Neural progenitor cell (in vitro differentiated cells): Measurements from ENCODE around the gene PANX1. TPM values are rescaled to one million over a fixed set of nuclear protein-coding genes. Genes with fewer than 3 reads are reported as not detected.

Experiments
- DNase-seq: peaks from one replicate; pipeline ENCODE4 v3.0.0-alpha.2; 2016; ENCODE audit warnings: low spot score
- H2AFZ ChIP-seq: fragments of 200-600 bp; sonication (generic); replicated peaks from 2 replicates; pipeline ENCODE4 v1.6.1; 2016; ENCODE audit warnings: antibody characterized with exemption
- H3F3A ChIP-seq: fragments of 200-600 bp; sonication (generic); 2 replicates; pipeline ENCODE4 v1.6.1; 2016; ENCODE audit warnings: antibody characterized with exemption, low read depth
- H3K27ac ChIP-seq: fragments of 200-600 bp; sonication (generic); 2 replicates; pipeline ENCODE4 v1.5.1; 2016; ENCODE audit warnings: mild to moderate bottlenecking
- H3K27me3 ChIP-seq: fragments of 200-600 bp; sonication (generic); 2 replicates; pipeline ENCODE4 v1.6.1; 2016; ENCODE audit warnings: mild to moderate bottlenecking, moderate library complexity
- H3K36me3 ChIP-seq: fragments of 200-600 bp; sonication (generic); 2 replicates; pipeline ENCODE4 v1.5.1; 2016
- H3K4me1 ChIP-seq: fragments of 200-600 bp; sonication (generic); 2 replicates; pipeline ENCODE4 v1.6.1; 2016; ENCODE audit warnings: mixed run types
- H3K4me2 ChIP-seq: fragments of 200-600 bp; sonication (generic); 2 replicates; pipeline ENCODE4 v1.6.1; 2016
- H3K4me3 ChIP-seq: fragments of 200-600 bp; sonication (generic); 2 replicates; pipeline ENCODE4 v1.5.1; 2016
- H3K79me2 ChIP-seq: fragments of 200-600 bp; sonication (generic); 2 replicates; pipeline ENCODE4 v1.6.1; 2016; ENCODE audit warnings: low read depth
- H3K9ac ChIP-seq: fragments of 200-600 bp; sonication (generic); 2 replicates; pipeline ENCODE4 v1.6.1; 2016
- H3K9me3 ChIP-seq: fragments of 200-600 bp; sonication (generic); 2 replicates; pipeline ENCODE4 v1.5.1; 2016; ENCODE audit warnings: low read depth
- H4K20me1 ChIP-seq: fragments of 200-600 bp; sonication (generic); 2 replicates; pipeline ENCODE4 v1.6.1; 2016; ENCODE audit warnings: low read depth
- H3K27ac Mint-ChIP-seq: 3 replicates; pipeline ENCODE4 v1.8.0; 2021; ENCODE audit warnings: mixed read lengths
- H3K27me3 Mint-ChIP-seq: 2 replicates; pipeline ENCODE4 v1.8.0; 2022; ENCODE audit warnings: low read depth, mild to moderate bottlenecking, inconsistent platforms, moderate library complexity, mixed read lengths; ENCODE audit not compliant: insufficient read depth
- H3K36me3 Mint-ChIP-seq: 3 replicates; pipeline ENCODE4 v1.8.0; 2021; ENCODE audit warnings: mixed read lengths
- H3K4me1 Mint-ChIP-seq: 3 replicates; pipeline ENCODE4 v1.8.0; 2021; ENCODE audit warnings: mixed read lengths
- H3K4me3 Mint-ChIP-seq: 3 replicates; pipeline ENCODE4 v1.8.0; 2021; ENCODE audit warnings: mild to moderate bottlenecking, moderate library complexity, mixed read lengths
- H3K9me3 Mint-ChIP-seq: 3 replicates; pipeline ENCODE4 v1.8.0; 2020; ENCODE audit warnings: mixed read lengths
- CTCF ChIP-seq: fragments of 200-600 bp; sonication (generic); IDR thresholded peaks from 2 replicates; pipeline ENCODE4 v1.5.1; 2017; ENCODE audit warnings: antibody characterized with exemption, mild to moderate bottlenecking
- EZH2 ChIP-seq: fragments of 200-600 bp; sonication (generic); IDR thresholded peaks from 2 replicates; pipeline ENCODE4 v1.6.1; 2017; ENCODE audit warnings: antibody characterized with exemption, mild to moderate bottlenecking, moderate library complexity
- EZH2phosphoT487 ChIP-seq: fragments of 200-600 bp; sonication (generic); IDR thresholded peaks from 2 replicates; pipeline ENCODE4 v1.6.1; 2017; ENCODE audit warnings: antibody characterized with exemption
- total RNA-seq: library from RNA; depleted of rRNA; stranded (reverse); fragments of >200 nt; gene quantifications from 2 replicates; pipeline ENCODE4 v1.2.3, GENCODE V29; 2015; ENCODE audit warnings: low replicate concordance

Gene PANX1
- total RNA-seq, 1 donor from 2014 or later: 26.4 TPM

- no peak for DNase-seq
- Histone ChIP-seq H3F3A (peaks cover 15% of the 10 kb centered on the region), H2AFZ (no peak overlapping the region), H3K4me2 (no peak overlapping the region), H3K9me3 (no peaks in the 10 kb centered on the region), H4K20me1 (no peaks in the 10 kb centered on the region), H3K4me1 (peaks cover 6% of the 10 kb centered on the region), H3K9ac (no peak overlapping the region), H3K79me2 (no peaks in the 10 kb centered on the region), H3K4me3 (no peak overlapping the region), H3K36me3 (no peaks in the 10 kb centered on the region), H3K27ac (no peak overlapping the region), H3K27me3 (no peaks in the 10 kb centered on the region)
- no peak overlapping the region for H3K27ac Mint-ChIP-seq
- H3K27me3 Mint-ChIP-seq: peaks cover 2% of the 10 kb centered on the region
- H3K36me3 Mint-ChIP-seq: no peaks in the 10 kb centered on the region
- peaks cover 7% of the 10 kb centered on the region for H3K9me3 Mint-ChIP-seq
- no peak for TF ChIP-seq CTCF
- TF ChIP-seq EZH2: no peak
- no peak for TF ChIP-seq EZH2phosphoT487
- peaks cover 4% of the 10 kb centered on the region for H3K4me1 Mint-ChIP-seq
- no peak overlapping the region for H3K4me3 Mint-ChIP-seq
These were observed 7.7 kb upstream of the PANX1 start for GRCh38 chr11:94120946-94121345.

GRCh38 chr11:94125407-94126115 lies 3.1 kb upstream of the PANX1 start:
- no peaks in the 10 kb centered on the region for H3K36me3 ChIP-seq
- H3K4me2 ChIP-seq: no peak overlapping the region
- peaks cover under 1% of the 10 kb centered on the region for H3F3A ChIP-seq
- H3K79me2 ChIP-seq: peaks cover 35% of the 10 kb centered on the region
- DNase-seq: no peak
- no peaks in the 10 kb centered on the region for H3K27me3 ChIP-seq
- H2AFZ ChIP-seq: no peak overlapping the region
- H3K27me3 Mint-ChIP-seq: peaks cover 10% of the 10 kb centered on the region
- peaks cover 15% of the 10 kb centered on the region for H3K4me1 ChIP-seq
- H3K9me3 ChIP-seq: no peaks in the 10 kb centered on the region
- peaks cover 17% of the 10 kb centered on the region for H3K4me1 Mint-ChIP-seq
- no peak overlapping the region for H3K4me3 ChIP-seq
- H3K9ac ChIP-seq: no peak overlapping the region
- no peaks in the 10 kb centered on the region for H3K36me3 Mint-ChIP-seq
- H3K9me3 Mint-ChIP-seq: peaks cover 7% of the 10 kb centered on the region
- no peak overlapping the region for H3K4me3 Mint-ChIP-seq
- H3K27ac ChIP-seq: no peak overlapping the region
- no peak for TF ChIP-seq EZH2
- no peak for TF ChIP-seq CTCF
- no peak for TF ChIP-seq EZH2phosphoT487
- no peak overlapping the region for H3K27ac Mint-ChIP-seq
- H4K20me1 ChIP-seq: peaks cover 11% of the 10 kb centered on the region

GRCh38 chr11:94127638-94128037 lies 1.0 kb upstream of the PANX1 start:
- no peak overlapping the region for H3K27ac ChIP-seq
- H3K27ac Mint-ChIP-seq: peak overlapping the region; percentile 98

More at GRCh38 chr11:94127638-94128037, 1.0 kb upstream of the PANX1 start:
- Histone ChIP-seq H3K4me3 (peak overlapping the region; percentile 65), H3K9ac (no peak overlapping the region), H3K27me3 (no peaks in the 10 kb centered on the region), H3K4me1 (peaks cover 20% of the 10 kb centered on the region), H4K20me1 (peaks cover 32% of the 10 kb centered on the region), H3K4me2 (peak overlapping the region; percentile 81), H3K9me3 (no peaks in the 10 kb centered on the region), H3K79me2 (peaks cover 56% of the 10 kb centered on the region), H3K36me3 (no peaks in the 10 kb centered on the region), H2AFZ (no peak overlapping the region), H3F3A (no peaks in the 10 kb centered on the region)
- Mint-ChIP-seq H3K4me1 (peaks cover 17% of the 10 kb centered on the region), H3K4me3 (peak overlapping the region; percentile 94), H3K36me3 (no peaks in the 10 kb centered on the region), H3K27me3 (peaks cover 10% of the 10 kb centered on the region), H3K9me3 (peaks cover 7% of the 10 kb centered on the region)
- DNase-seq: no peak
- TF ChIP-seq CTCF (no peak), EZH2 (no peak)
